Measurements from ENCODE around the gene MGLL.

The MGLL gene

DNA sequence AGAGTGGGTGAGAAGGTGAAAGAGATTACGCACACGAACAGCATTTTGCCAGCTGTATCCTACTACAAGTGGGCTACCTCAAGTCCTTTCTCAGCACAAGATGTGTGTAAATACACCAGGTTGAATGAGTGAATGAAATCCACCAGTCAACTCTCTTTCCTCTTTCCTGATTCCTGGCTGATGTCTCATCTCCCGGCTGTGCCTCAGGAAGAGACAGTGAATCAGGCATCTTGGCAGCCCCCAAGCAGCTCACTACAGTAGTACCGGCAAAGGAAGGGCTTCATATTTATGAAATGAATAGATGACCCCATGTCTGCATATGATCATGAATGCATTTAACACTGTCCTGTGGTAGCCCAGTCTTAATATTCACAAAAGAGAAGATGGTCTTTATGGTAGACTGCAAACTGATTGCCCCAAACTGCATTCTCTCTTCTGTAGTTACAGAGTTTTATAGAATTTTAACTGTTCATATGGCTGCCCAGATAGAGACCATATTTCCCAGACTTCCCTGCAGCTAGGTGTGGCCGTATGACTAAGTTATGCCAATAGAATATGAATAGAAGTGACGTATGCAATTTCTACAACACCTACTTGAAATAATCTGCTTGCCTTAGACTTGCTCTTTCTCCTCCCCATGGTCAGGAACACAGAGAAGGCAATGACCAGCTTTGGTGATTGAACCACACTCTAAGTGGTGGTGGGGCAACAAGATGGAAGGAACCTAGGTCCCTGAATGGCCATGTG is 22.7 kb downstream of the MGLL start:
- Histone ChIP-seq H3K9me2 (ENCODE audit: low read depth, low read length) (no peaks in the 10 kb centered on the region), H3K27me3 (ENCODE audit: insufficient read depth, low read length) (no peaks in the 10 kb centered on the region; the same call in 1 of the 2 replicates), H3K4me1 (ENCODE audit: insufficient read depth, low read length, severe bottlenecking) (no peaks in the 10 kb centered on the region), H3K27ac (ENCODE audit: low read depth, low read length, poor library complexity, severe bottlenecking) (no peak overlapping the region), H3K9ac (ENCODE audit: low read length) (no peak overlapping the region), H3K36me3 (ENCODE audit: insufficient read depth, low read length) (no peaks in the 10 kb centered on the region), H3K4me3 (ENCODE audit: low read depth, low read length, poor library complexity, severe bottlenecking) (no peak overlapping the region), H2AFZ (ENCODE audit: low read length) (no peak overlapping the region), H3F3A (ENCODE audit: insufficient read depth, low read length) (no peaks in the 10 kb centered on the region), H3K79me2 (ENCODE audit: insufficient read depth, low read length) (no peaks in the 10 kb centered on the region), H4K20me1 (ENCODE audit: insufficient read depth, low read length) (no peaks in the 10 kb centered on the region), H3K9me3 (ENCODE audit: low read length) (no peaks in the 10 kb centered on the region), H3K4me2 (ENCODE audit: low read length) (no peak overlapping the region)
- TF ChIP-seq, protein P1, sequence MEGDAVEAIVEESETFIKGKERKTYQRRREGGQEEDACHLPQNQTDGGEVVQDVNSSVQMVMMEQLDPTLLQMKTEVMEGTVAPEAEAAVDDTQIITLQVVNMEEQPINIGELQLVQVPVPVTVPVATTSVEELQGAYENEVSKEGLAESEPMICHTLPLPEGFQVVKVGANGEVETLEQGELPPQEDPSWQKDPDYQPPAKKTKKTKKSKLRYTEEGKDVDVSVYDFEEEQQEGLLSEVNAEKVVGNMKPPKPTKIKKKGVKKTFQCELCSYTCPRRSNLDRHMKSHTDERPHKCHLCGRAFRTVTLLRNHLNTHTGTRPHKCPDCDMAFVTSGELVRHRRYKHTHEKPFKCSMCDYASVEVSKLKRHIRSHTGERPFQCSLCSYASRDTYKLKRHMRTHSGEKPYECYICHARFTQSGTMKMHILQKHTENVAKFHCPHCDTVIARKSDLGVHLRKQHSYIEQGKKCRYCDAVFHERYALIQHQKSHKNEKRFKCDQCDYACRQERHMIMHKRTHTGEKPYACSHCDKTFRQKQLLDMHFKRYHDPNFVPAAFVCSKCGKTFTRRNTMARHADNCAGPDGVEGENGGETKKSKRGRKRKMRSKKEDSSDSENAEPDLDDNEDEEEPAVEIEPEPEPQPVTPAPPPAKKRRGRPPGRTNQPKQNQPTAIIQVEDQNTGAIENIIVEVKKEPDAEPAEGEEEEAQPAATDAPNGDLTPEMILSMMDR (IDR thresholded peaks at IDR 0.05; ENCODE audit: low read length): no peak
- TF ChIP-seq EZH2 (IDR thresholded peaks at IDR 0.05; ENCODE audit: borderline replicate concordance, low read length): no peak

DNA sequence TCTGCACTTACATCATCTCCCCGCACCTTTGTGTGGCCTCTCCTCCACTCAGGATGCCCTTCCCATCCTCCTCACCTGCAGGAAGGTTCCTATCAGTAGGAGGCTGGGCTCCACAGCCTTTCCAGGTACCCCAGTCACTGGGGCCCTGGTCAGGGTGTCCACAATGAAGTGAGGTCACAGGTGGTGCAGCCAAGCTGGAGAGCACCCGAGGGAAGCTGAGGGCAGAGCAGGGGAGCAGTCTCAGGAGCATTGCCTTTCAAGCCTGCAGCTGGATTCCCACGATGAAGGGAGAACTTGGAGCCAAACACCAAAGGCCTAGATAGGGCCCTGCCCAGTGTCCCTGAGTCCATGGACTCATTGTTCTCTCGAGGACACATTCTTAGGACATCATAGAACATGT is 23.6 kb downstream of the MGLL start:
- H3K27ac ChIP-seq (ENCODE audit: low read depth, low read length, poor library complexity, severe bottlenecking): no peak overlapping the region
- no peak overlapping the region for H3K9ac ChIP-seq (ENCODE audit: low read length)
- no peaks in the 10 kb centered on the region; the same call in 1 of the 2 replicates for H3K27me3 ChIP-seq (ENCODE audit: insufficient read depth, low read length)
- H4K20me1 ChIP-seq (ENCODE audit: insufficient read depth, low read length): no peaks in the 10 kb centered on the region
- no peak overlapping the region for H2AFZ ChIP-seq (ENCODE audit: low read length)
- H3K4me2 ChIP-seq (ENCODE audit: low read length): no peak overlapping the region
- H3K4me1 ChIP-seq (ENCODE audit: insufficient read depth, low read length, severe bottlenecking): no peaks in the 10 kb centered on the region
- no peaks in the 10 kb centered on the region for H3F3A ChIP-seq (ENCODE audit: insufficient read depth, low read length)
- no peaks in the 10 kb centered on the region for H3K79me2 ChIP-seq (ENCODE audit: insufficient read depth, low read length)
- no peak overlapping the region for H3K4me3 ChIP-seq (ENCODE audit: low read depth, low read length, poor library complexity, severe bottlenecking)
- H3K36me3 ChIP-seq (ENCODE audit: insufficient read depth, low read length): no peaks in the 10 kb centered on the region
- no peaks in the 10 kb centered on the region for H3K9me3 ChIP-seq (ENCODE audit: low read length)
- H3K9me2 ChIP-seq (ENCODE audit: low read depth, low read length): no peaks in the 10 kb centered on the region
- TF ChIP-seq, protein P1 (IDR thresholded peaks at IDR 0.05; ENCODE audit: low read length): no peak
- TF ChIP-seq EZH2 (IDR thresholded peaks at IDR 0.05; ENCODE audit: borderline replicate concordance, low read length): no peak

DNA sequence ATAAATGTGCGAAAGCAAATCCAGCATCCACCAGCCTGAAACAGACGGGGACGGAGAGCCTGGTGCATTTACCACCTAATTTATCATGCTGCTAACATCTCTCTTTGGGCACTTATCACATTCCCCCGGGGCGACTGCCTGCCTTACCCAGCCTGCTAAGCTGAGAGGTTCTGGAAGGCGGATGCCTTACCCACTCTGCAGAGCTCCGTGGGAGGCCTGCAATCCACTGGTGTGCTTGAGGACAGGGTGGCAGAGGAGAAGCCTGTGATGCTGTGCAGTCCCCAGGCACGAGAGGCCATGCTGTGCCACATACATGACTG is 25.5 kb downstream of the MGLL start:
- H3K9ac ChIP-seq (ENCODE audit: low read length): no peak overlapping the region
- no peaks in the 10 kb centered on the region for H3K4me1 ChIP-seq (ENCODE audit: insufficient read depth, low read length, severe bottlenecking)
- H3K27me3 ChIP-seq (ENCODE audit: insufficient read depth, low read length): no peaks in the 10 kb centered on the region; the same call in 1 of the 2 replicates
- no peak for TF ChIP-seq EZH2 (IDR thresholded peaks at IDR 0.05; ENCODE audit: borderline replicate concordance, low read length)
- TF ChIP-seq, protein P1 (IDR thresholded peaks at IDR 0.05; ENCODE audit: low read length): no peak
- H3K4me2 ChIP-seq (ENCODE audit: low read length): no peak overlapping the region
- no peak overlapping the region for H3K4me3 ChIP-seq (ENCODE audit: low read depth, low read length, poor library complexity, severe bottlenecking)
- H3K9me2 ChIP-seq (ENCODE audit: low read depth, low read length): no peaks in the 10 kb centered on the region
- H3F3A ChIP-seq (ENCODE audit: insufficient read depth, low read length): no peaks in the 10 kb centered on the region
- no peaks in the 10 kb centered on the region for H3K79me2 ChIP-seq (ENCODE audit: insufficient read depth, low read length)
- H4K20me1 ChIP-seq (ENCODE audit: insufficient read depth, low read length): no peaks in the 10 kb centered on the region
- H2AFZ ChIP-seq (ENCODE audit: low read length): no peak overlapping the region
- H3K36me3 ChIP-seq (ENCODE audit: insufficient read depth, low read length): no peaks in the 10 kb centered on the region
- H3K27ac ChIP-seq (ENCODE audit: low read depth, low read length, poor library complexity, severe bottlenecking): no peak overlapping the region
- no peaks in the 10 kb centered on the region for H3K9me3 ChIP-seq (ENCODE audit: low read length)

All from OCI-LY1 (cell line).